NOMO-1 treated with DMSO at 0.1 percent for 48 hours (cell line): ENCODE data around the gene AP2A1.

Experiments used
- DNase-seq: peaks from one replicate; lab custom pipeline; 2025; ENCODE audit not compliant: unreplicated experiment; lab: John Stamatoyannopoulos, UW

AP2A1 gene

GRCh38 chr19:49792829-49793560 is 26.2 kb downstream of the AP2A1 start:
- DNase-seq = no peak

- DNase-seq = no peak
Measured at GRCh38 chr19:49793561-49793840, 26.7 kb downstream of the AP2A1 start.

- DNase-seq = no peak
Measured at GRCh38 chr19:49795615-49796014, 28.8 kb downstream of the AP2A1 start.

GRCh38 chr19:49798574-49798973 is 31.8 kb downstream of the AP2A1 start:
- DNase-seq = no peak

GRCh38 chr19:49799271-49799797 is 32.5 kb downstream of the AP2A1 start:
- DNase-seq = no peak

- DNase-seq = no peak
Measured at GRCh38 chr19:49799798-49800376, 33.1 kb downstream of the AP2A1 start.

GRCh38 chr19:49800771-49801170 is 34.0 kb downstream of the AP2A1 start:
- DNase-seq = no peak

GRCh38 chr19:49801401-49801888 is 34.6 kb downstream of the AP2A1 start:
- no peak for DNase-seq

GRCh38 chr19:49801966-49802661 is 35.3 kb downstream of the AP2A1 start:
- no peak for DNase-seq

GRCh38 chr19:49802836-49803528 is 36.2 kb downstream of the AP2A1 start:
- DNase-seq = no peak

GRCh38 chr19:49803529-49803856 is 36.7 kb downstream of the AP2A1 start:
- DNase-seq = no peak

- no peak for DNase-seq
Measured at GRCh38 chr19:49805822-49806619, 39.2 kb downstream of the AP2A1 start.

- DNase-seq = no peak
Measured at GRCh38 chr19:49806620-49806959, 39.8 kb downstream of the AP2A1 start.

- DNase-seq = peak; percentile 58
Measured at GRCh38 chr19:49807058-49807903, 40.5 kb downstream of the AP2A1 start.

GRCh38 chr19:49807904-49808675 is 41.3 kb downstream of the AP2A1 start:
- no peak for DNase-seq

- DNase-seq = no peak
Measured at GRCh38 chr19:49808711-49809159, 41.9 kb downstream of the AP2A1 start.

- no peak for DNase-seq
Measured at GRCh38 chr19:49809160-49809940, 42.5 kb downstream of the AP2A1 start.

- no peak for DNase-seq
Measured at GRCh38 chr19:49809941-49810389, 43.2 kb downstream of the AP2A1 start.
